IPS-NIHi11 (cell line): Measurements from ENCODE around the gene AP5Z1.
"Not testable (repeated sequence)": the region's sequence is repeated elsewhere in the genome, so short reads cannot be mapped to it uniquely, and the experiment has no call there.

Source experiments
- DNase-seq: peaks from one replicate; pipeline ENCODE4 v3.0.0; 2012; ENCODE audit warnings: mixed read lengths, low spot score

Gene AP5Z1

GRCh38 chr7:4788627-4789189, 13.3 kb downstream of the AP5Z1 start:
- peak; percentile 5 for DNase-seq

- peak; percentile 37 for DNase-seq
These were observed 14.0 kb downstream of the AP5Z1 start for GRCh38 chr7:4789194-4790077.

- DNase-seq: no peak
These were observed 14.6 kb downstream of the AP5Z1 start for GRCh38 chr7:4790078-4790465.

GRCh38 chr7:4790516-4790991, 15.1 kb downstream of the AP5Z1 start:
- DNase-seq: no peak

- peak; percentile 4 for DNase-seq
These were observed 15.8 kb downstream of the AP5Z1 start for GRCh38 chr7:4791101-4791737.

GRCh38 chr7:4791738-4792536, 16.5 kb downstream of the AP5Z1 start:
- peak; percentile 93 for DNase-seq

GRCh38 chr7:4792537-4793126, 17.2 kb downstream of the AP5Z1 start:
- peak; percentile 13 for DNase-seq

- DNase-seq: not testable (repeated sequence)
These were observed 18.1 kb downstream of the AP5Z1 start for GRCh38 chr7:4793385-4793993.

- DNase-seq: not testable (repeated sequence)
These were observed 18.7 kb downstream of the AP5Z1 start for GRCh38 chr7:4794171-4794570.

GRCh38 chr7:4794591-4795350, 19.3 kb downstream of the AP5Z1 start:
- DNase-seq: no peak

GRCh38 chr7:4796453-4796852, 21.0 kb downstream of the AP5Z1 start:
- DNase-seq: no peak

GRCh38 chr7:4797858-4798705, 22.7 kb downstream of the AP5Z1 start:
- DNase-seq: peak; percentile 92

GRCh38 chr7:4798706-4799235, 23.3 kb downstream of the AP5Z1 start:
- DNase-seq: no peak

GRCh38 chr7:4799508-4800268, 24.3 kb downstream of the AP5Z1 start:
- DNase-seq: no peak

GRCh38 chr7:4800487-4800886, 25.1 kb downstream of the AP5Z1 start:
- no peak for DNase-seq

GRCh38 chr7:4800926-4801838, 25.8 kb downstream of the AP5Z1 start:
- DNase-seq: no peak

- no peak for DNase-seq
These were observed 26.4 kb downstream of the AP5Z1 start for GRCh38 chr7:4801839-4802231.
